Neural cell (in vitro differentiated cells): ENCODE data around the gene PCSK4. TPM values are rescaled to one million over a fixed set of nuclear protein-coding genes. Genes with fewer than 3 reads are reported as not detected.
"Not testable (repeated sequence)": the region's sequence is repeated elsewhere in the genome, so short reads cannot be mapped to it uniquely, and the experiment has no call there.

ENCODE experiments used
- H2AFZ ChIP-seq: fragments of 200-600, 300-800 bp; sonication (generic), shearing (Covaris generic); 2 replicates; pipeline ENCODE4 v1.6.0; 2014; ENCODE audit warnings: low read depth, mild to moderate bottlenecking, antibody characterized with exemption, low read length, moderate library complexity
- H3F3A ChIP-seq: fragments of 200-600 bp; shearing (Covaris generic); 2 replicates; pipeline ENCODE4 v1.6.1; 2016; ENCODE audit warnings: mild to moderate bottlenecking, moderate library complexity, mixed read lengths, antibody characterized with exemption, low read length; ENCODE audit not compliant: insufficient read depth, poor library complexity, severe bottlenecking
- H3K27ac ChIP-seq: fragments of 200-600, 300-800 bp; sonication (generic), shearing (Covaris generic); 2 replicates; pipeline ENCODE4 v1.5.1; 2014; ENCODE audit warnings: mild to moderate bottlenecking, low read length, moderate library complexity
- H3K27me3 ChIP-seq: fragments of 300-800, 200-600 bp; sonication (generic), shearing (Covaris generic); 2 replicates; pipeline ENCODE4 v1.6.0; 2014; ENCODE audit warnings: mild to moderate bottlenecking, low read depth, low read length, moderate library complexity; ENCODE audit not compliant: insufficient read depth
- H3K36me3 ChIP-seq: fragments of 300-800, 200-600 bp; sonication (generic), shearing (Covaris generic); 2 replicates; pipeline ENCODE4 v1.5.1; 2014; ENCODE audit warnings: mild to moderate bottlenecking, antibody characterized with exemption, low read length, moderate library complexity; ENCODE audit not compliant: insufficient read depth
- H3K4me2 ChIP-seq: fragments of 300-800, 200-600 bp; sonication (generic), shearing (Covaris generic); 2 replicates; pipeline ENCODE4 v1.6.0; 2014; ENCODE audit warnings: mild to moderate bottlenecking, low read length
- H3K4me3 ChIP-seq: fragments of 300-800, 200-600 bp; sonication (generic), shearing (Covaris generic); 2 replicates; pipeline ENCODE4 v1.5.1; 2014; ENCODE audit warnings: mild to moderate bottlenecking, low read length, moderate library complexity
- H3K79me2 ChIP-seq: fragments of 200-600 bp; shearing (Covaris generic); replicated peaks from 2 replicates; pipeline ENCODE4 v1.6.0; 2014; ENCODE audit warnings: mild to moderate bottlenecking, low read length, moderate library complexity; ENCODE audit not compliant: insufficient read depth
- H3K9ac ChIP-seq: fragments of 300-800, 200-600 bp; sonication (generic), shearing (Covaris generic); 2 replicates; pipeline ENCODE4 v1.6.1; 2016; ENCODE audit warnings: mild to moderate bottlenecking, low read length, mixed read lengths
- H3K9me2 ChIP-seq: fragments of 200-600 bp; shearing (Covaris generic); 2 replicates; pipeline ENCODE4 v1.6.1; 2016; ENCODE audit warnings: mild to moderate bottlenecking, low read length, mixed read lengths; ENCODE audit not compliant: insufficient read depth
- H3K9me3 ChIP-seq: fragments of 200-600, 300-800 bp; sonication (generic), shearing (Covaris generic); 2 replicates; pipeline ENCODE4 v1.6.1; 2016; ENCODE audit warnings: mild to moderate bottlenecking, mixed run types, low read length, moderate library complexity, mixed read lengths
- H4K20me1 ChIP-seq: fragments of 200-600 bp; shearing (Covaris generic); 2 replicates; pipeline ENCODE4 v1.6.1; 2016; ENCODE audit warnings: mild to moderate bottlenecking, mixed run types; ENCODE audit not compliant: insufficient read depth
- CTCF ChIP-seq: fragments of 450-650 bp; IDR thresholded peaks from 2 replicates; pipeline ENCODE4 v1.5.1; 2014; ENCODE audit warnings: antibody characterized with exemption, mild to moderate bottlenecking, moderate library complexity; ENCODE audit not compliant: poor library complexity, severe bottlenecking
- EP300 ChIP-seq: fragments of 450-650 bp; conservative IDR thresholded peaks from 2 replicates; pipeline ENCODE4 v1.6.1; 2014; ENCODE audit warnings: antibody characterized with exemption, mild to moderate bottlenecking, moderate library complexity; ENCODE audit not compliant: poor library complexity, severe bottlenecking
- MXI1 ChIP-seq: fragments of 450-650 bp; conservative IDR thresholded peaks from 2 replicates; pipeline ENCODE4 v1.6.1; 2014; ENCODE audit warnings: antibody characterized with exemption, mild to moderate bottlenecking; ENCODE audit not compliant: poor library complexity, severe bottlenecking
- POLR2AphosphoS5 ChIP-seq: IDR thresholded peaks from 2 replicates; pipeline ENCODE4 v1.6.1; 2012
- RAD21 ChIP-seq: fragments of 450-650 bp; conservative IDR thresholded peaks from 2 replicates; pipeline ENCODE4 v1.6.1; 2014; ENCODE audit warnings: antibody characterized with exemption, mild to moderate bottlenecking, moderate library complexity
- REST ChIP-seq: IDR thresholded peaks from 2 replicates; pipeline ENCODE4 v1.6.1; 2012; ENCODE audit warnings: borderline replicate concordance
- polyA plus RNA-seq: library from polyadenylated mRNA; depleted of rRNA; stranded (reverse); fragments of >200 nt; gene quantifications from 2 replicates; pipeline ENCODE4 v1.2.3, GENCODE V29; 2014

Gene PCSK4
- polyA plus RNA-seq, 1 donor from 2014 or later, result 11.8 TPM

GRCh38 chr19:1478934-1479707, 11.0 kb downstream of the PCSK4 start, which contains the start of gene C19orf25:
TSS of gene C19orf25 (minus strand) at chr19:1479215. CDS start at chr19:1478903, 312 bp downstream.
- Histone ChIP-seq H3K4me3 (peak within 1 kb of the TSS; percentile 96), H3K27ac (peak within 1 kb of the TSS; percentile 62), H2AFZ (peak within 1 kb of the TSS; percentile 17), H3F3A (no peaks in the 10 kb centered on the region), H3K9me2 (no peaks in the 10 kb centered on the region), H3K36me3 (no peaks in the 10 kb centered on the region), H3K4me2 (peak within 1 kb of the TSS; percentile 92), H4K20me1 (no peaks in the 10 kb centered on the region), H3K27me3 (no peaks in the 10 kb centered on the region), H3K79me2 (no peaks in the 10 kb centered on the region), H3K9me3 (no peaks in the 10 kb centered on the region), H3K9ac (peak within 1 kb of the TSS; percentile 73)
- peak; percentile 91 for TF ChIP-seq POLR2AphosphoS5
- peak; percentile 6 for TF ChIP-seq RAD21
- TF ChIP-seq MXI1, result peak; percentile 72
- TF ChIP-seq REST, result no peak
- peak; percentile 20 for TF ChIP-seq EP300

GRCh38 chr19:1477056-1477455, 13.1 kb downstream of the PCSK4 start:
- H3K9me3 ChIP-seq, H3K4me2 ChIP-seq, H3K9ac ChIP-seq, H3K36me3 ChIP-seq, H2AFZ ChIP-seq, H3K79me2 ChIP-seq, H3K9me2 ChIP-seq, H3K27me3 ChIP-seq, H3F3A ChIP-seq, H3K4me3 ChIP-seq, H3K27ac ChIP-seq: not testable (repeated sequence)
- H4K20me1 ChIP-seq, result peaks cover 14% of the 10 kb centered on the region

- no peak overlapping the region for H3K4me3 ChIP-seq
- no peak overlapping the region for H3K27ac ChIP-seq
- H3K27me3 ChIP-seq, result no peaks in the 10 kb centered on the region
- TF ChIP-seq POLR2AphosphoS5 (peak; percentile 37), CTCF (no peak)
- peaks cover 25% of the 10 kb centered on the region for H4K20me1 ChIP-seq
- H3K9ac ChIP-seq, result no peak overlapping the region
- no peak overlapping the region for H3K4me2 ChIP-seq
- H3K9me2 ChIP-seq, result no peaks in the 10 kb centered on the region
- no peaks in the 10 kb centered on the region for H3K36me3 ChIP-seq
- no peaks in the 10 kb centered on the region for H3F3A ChIP-seq
- H3K9me3 ChIP-seq, result no peaks in the 10 kb centered on the region
- no peak overlapping the region for H2AFZ ChIP-seq
- no peaks in the 10 kb centered on the region for H3K79me2 ChIP-seq
Measured at GRCh38 chr19:1475751-1476437, 14.3 kb downstream of the PCSK4 start.
